NT2/D1 (cell line): ENCODE results near the gene NRG2.
A peak's percentile ranks its signal among the peaks of the same experiment; 100 is the strongest.

Experiments
- DNase-seq: peaks from one replicate; pipeline ENCODE4 v3.0.0-alpha.2; 2011; ENCODE audit warnings: low read depth, low spot score
- H3K27me3 ChIP-seq: 2 replicates; pipeline ENCODE4 v1.6.0; 2011; ENCODE audit warnings: mild to moderate bottlenecking; ENCODE audit not compliant: insufficient read length, insufficient read depth
- H3K36me3 ChIP-seq: 2 replicates; pipeline ENCODE4 v1.6.1; 2011; ENCODE audit warnings: mild to moderate bottlenecking, low read length, mixed read lengths; ENCODE audit not compliant: insufficient read depth, insufficient read length
- H3K4me1 ChIP-seq: 2 replicates; pipeline ENCODE4 v1.5.1; 2011; ENCODE audit not compliant: insufficient read depth, insufficient read length
- H3K4me3 ChIP-seq: 2 replicates; pipeline ENCODE4 v1.5.1; 2011; ENCODE audit warnings: low read depth; ENCODE audit not compliant: insufficient read length
- H3K9ac ChIP-seq: 2 replicates; pipeline ENCODE4 v1.6.0; 2011; ENCODE audit warnings: low read depth; ENCODE audit not compliant: insufficient read length
- H3K9me3 ChIP-seq: 2 replicates; pipeline ENCODE4 v1.5.1; 2011; ENCODE audit warnings: mild to moderate bottlenecking, low read length; ENCODE audit not compliant: insufficient read depth
- SUZ12 ChIP-seq: IDR thresholded peaks from 2 replicates; pipeline ENCODE4 v1.6.1; 2011; ENCODE audit not compliant: insufficient read length, insufficient read depth; ENCODE audit errors: extremely low read depth
- YY1 ChIP-seq: IDR thresholded peaks from 2 replicates; pipeline ENCODE4 v1.6.1; 2011; ENCODE audit not compliant: insufficient read length, insufficient read depth
- ZNF274 ChIP-seq: IDR thresholded peaks from 2 replicates; pipeline ENCODE4 v1.6.1; 2011; ENCODE audit warnings: mild to moderate bottlenecking, low read depth, low read length

NRG2 gene

DNA sequence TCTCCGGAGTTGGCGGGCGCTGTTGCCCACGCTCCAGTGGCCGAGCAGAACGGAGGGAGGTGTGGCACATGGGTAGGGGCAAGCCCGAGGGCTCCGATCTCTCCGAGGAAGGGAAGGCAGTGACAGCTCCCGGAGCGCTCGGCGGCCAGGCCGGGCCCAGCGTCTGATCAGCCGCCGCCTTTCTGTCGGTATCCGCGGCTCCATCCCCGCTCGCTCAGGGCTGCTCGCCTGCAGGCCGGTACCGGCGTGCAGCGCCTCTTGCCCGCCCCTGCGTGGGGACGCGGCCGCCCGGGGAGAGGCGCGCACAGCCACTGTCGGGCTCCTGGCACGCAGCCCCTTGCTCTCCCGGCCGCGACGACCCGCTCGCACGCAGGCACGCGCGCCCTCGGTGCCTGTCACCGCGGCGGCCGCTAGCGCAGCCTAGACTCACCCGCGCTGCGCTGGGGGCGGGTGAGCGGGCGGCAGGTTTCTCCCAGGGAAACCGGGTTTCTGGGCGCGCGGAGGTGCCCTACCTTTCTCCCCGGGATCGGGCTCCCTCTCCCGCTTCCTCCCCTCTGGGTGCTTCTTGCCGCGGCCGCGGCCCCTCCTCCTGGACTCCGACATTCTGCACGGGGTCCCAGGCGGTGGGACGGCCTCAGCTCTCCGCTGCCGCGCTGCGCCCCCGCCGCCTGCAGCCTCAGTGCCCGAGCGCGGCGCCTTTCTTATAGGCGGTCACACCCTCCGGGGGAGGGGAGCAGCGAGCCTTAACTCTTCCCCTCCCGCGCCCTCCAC, 139.1 kb downstream of the NRG2 start:
- Histone ChIP-seq H3K4me1 (peaks cover 6% of the 10 kb centered on the region), H3K4me3 (peak overlapping the region; percentile 57), H3K27me3 (peaks cover 50% of the 10 kb centered on the region), H3K36me3 (no peaks in the 10 kb centered on the region), H3K9me3 (no peaks in the 10 kb centered on the region), H3K9ac (peak overlapping the region; percentile 66)
- DNase-seq: no peak
- TF ChIP-seq ZNF274 (no peak), SUZ12 (peak; percentile 39)

DNA sequence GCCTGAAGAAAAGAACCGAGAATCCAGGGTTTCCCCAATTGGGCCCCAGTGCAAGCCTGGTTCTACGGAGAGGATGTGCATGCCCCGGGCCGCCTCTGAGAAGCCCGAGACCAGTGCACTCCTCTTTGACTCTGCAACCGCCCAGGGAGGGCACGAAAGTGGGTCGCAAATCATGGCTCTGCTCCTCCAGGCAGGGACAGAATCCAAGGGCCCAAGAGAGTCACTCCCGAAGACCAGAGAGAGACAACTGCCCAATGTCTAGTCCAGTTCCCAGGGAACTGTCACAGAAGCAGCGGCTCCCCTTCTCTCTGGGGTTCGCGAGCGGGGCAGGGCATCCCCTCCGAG, 139.7 kb downstream of the NRG2 start:
- DNase-seq: no peak
- Histone ChIP-seq H3K36me3 (no peaks in the 10 kb centered on the region), H3K9ac (peak overlapping the region; percentile 66), H3K27me3 (peaks cover 54% of the 10 kb centered on the region), H3K9me3 (no peaks in the 10 kb centered on the region), H3K4me1 (peaks cover 6% of the 10 kb centered on the region), H3K4me3 (peak overlapping the region; percentile 57)
- TF ChIP-seq SUZ12 (peak; percentile 8), YY1 (no peak), ZNF274 (no peak)

DNA sequence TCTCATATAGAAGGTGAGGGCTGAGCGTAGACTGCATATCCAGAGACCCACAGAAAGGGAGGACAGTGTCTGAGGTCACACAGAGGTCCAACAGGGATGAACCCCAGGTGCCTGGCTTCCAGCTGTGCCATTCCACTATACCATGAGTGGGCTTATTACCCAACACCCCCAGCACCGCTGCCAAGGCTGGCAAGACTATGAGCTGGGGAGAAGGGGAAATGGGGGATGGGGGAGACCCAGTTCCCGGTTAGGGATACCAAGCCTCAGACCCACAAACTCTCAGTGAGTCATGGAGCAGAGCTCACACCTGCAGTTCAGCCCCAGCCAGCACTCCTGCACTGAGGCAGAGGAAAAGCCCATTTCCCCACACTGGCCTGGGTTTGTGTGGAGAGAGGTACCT, 141.1 kb downstream of the NRG2 start:
- DNase-seq: no peak
- Histone ChIP-seq H3K9ac (no peak overlapping the region), H3K4me1 (peaks cover 6% of the 10 kb centered on the region), H3K9me3 (no peaks in the 10 kb centered on the region), H3K36me3 (no peaks in the 10 kb centered on the region), H3K27me3 (peaks cover 54% of the 10 kb centered on the region), H3K4me3 (no peak overlapping the region)
- no peak for TF ChIP-seq YY1
- TF ChIP-seq SUZ12: no peak
- TF ChIP-seq ZNF274: no peak

DNA sequence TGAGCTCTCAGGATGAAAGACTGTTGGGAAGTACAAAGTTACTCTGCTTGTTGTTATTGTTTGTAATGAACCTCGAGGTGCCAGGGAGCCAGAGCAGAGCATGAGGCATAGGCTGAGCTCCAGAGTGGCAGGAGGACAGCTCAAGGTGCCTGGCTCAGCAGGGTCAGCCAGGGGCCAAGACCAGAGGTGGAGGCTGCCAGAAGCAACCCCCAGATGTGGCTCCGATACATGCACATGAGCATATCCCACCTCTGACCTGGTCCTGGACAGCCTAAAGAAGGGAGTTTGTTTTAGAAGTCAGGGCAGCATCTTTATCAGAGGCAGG, 141.9 kb downstream of the NRG2 start:
- peaks cover 6% of the 10 kb centered on the region for H3K4me1 ChIP-seq
- peaks cover 54% of the 10 kb centered on the region for H3K27me3 ChIP-seq
- no peak overlapping the region for H3K4me3 ChIP-seq
- no peak for DNase-seq
- no peaks in the 10 kb centered on the region for H3K9me3 ChIP-seq
- TF ChIP-seq SUZ12: no peak
- no peak for TF ChIP-seq ZNF274
- no peak for TF ChIP-seq YY1
- H3K9ac ChIP-seq: no peak overlapping the region
- H3K36me3 ChIP-seq: no peaks in the 10 kb centered on the region

DNA sequence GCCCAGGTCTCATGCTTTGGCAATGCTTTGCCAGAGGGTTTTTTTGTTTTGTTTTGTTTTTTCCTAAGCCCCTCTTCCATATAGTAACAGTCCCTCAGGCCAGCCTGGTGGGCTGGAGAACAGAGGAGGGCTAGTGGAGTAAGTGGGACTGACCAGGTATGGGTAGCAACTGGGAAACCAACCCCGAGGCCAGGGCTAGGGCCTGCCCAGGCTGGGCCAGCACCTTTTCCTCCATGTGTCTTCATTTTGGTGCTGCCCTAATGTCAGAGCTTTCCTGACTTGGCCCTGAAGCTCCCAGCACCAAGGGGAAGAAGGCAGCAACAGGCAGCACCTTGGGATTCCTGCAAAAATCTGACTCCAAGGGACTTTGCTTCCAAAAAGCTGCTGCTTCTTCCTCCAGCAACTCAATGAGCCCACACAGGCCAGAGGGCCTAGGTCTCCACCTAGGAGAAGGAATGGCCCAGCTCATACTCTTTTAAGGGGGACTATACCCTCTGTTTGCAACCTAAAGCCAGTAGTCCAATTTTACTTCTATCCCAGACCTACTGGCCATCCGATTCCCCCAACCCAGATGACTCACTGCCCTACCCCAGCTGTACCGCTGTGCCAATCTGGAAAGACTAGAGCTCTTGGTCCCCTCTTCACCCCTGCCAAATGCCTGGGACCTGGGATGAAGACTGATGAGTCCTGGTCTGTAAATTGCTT, 142.4 kb downstream of the NRG2 start:
- peaks cover 54% of the 10 kb centered on the region for H3K27me3 ChIP-seq
- no peaks in the 10 kb centered on the region for H3K9me3 ChIP-seq

DNA sequence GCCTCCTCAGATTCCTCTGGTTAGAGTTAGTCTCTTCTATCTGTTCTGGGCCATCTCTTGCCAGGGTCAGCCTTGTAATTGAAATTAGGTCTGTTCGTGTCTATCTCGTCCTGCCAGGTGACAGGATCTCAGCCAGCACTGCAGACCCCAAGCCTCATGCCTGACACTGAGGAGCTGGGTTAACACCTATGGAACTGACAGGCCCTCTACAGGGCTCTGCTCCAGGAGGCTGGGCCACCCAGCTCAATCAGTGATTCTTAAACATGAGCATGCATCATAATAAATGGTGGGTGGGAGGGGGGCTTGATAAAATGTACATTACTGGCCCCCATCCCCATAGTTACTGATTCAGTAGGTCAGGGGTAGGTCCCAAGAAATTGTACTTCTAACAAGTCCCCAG, 144.1 kb downstream of the NRG2 start:
- TF ChIP-seq SUZ12 (no peak), ZNF274 (no peak), YY1 (no peak)
- H3K36me3 ChIP-seq: no peaks in the 10 kb centered on the region
- H3K4me1 ChIP-seq: no peaks in the 10 kb centered on the region
- no peak for DNase-seq
- H3K27me3 ChIP-seq: peaks cover 54% of the 10 kb centered on the region
- no peak overlapping the region for H3K9ac ChIP-seq
- H3K4me3 ChIP-seq: no peak overlapping the region
- no peaks in the 10 kb centered on the region for H3K9me3 ChIP-seq

More for the DNA sequence above, 142.4 kb downstream of the NRG2 start:
- Histone ChIP-seq H3K36me3 (no peaks in the 10 kb centered on the region), H3K9ac (no peak overlapping the region), H3K4me1 (peaks cover 5% of the 10 kb centered on the region), H3K4me3 (no peak overlapping the region)
- TF ChIP-seq YY1 (no peak), ZNF274 (no peak), SUZ12 (no peak)
- no peak for DNase-seq

DNA sequence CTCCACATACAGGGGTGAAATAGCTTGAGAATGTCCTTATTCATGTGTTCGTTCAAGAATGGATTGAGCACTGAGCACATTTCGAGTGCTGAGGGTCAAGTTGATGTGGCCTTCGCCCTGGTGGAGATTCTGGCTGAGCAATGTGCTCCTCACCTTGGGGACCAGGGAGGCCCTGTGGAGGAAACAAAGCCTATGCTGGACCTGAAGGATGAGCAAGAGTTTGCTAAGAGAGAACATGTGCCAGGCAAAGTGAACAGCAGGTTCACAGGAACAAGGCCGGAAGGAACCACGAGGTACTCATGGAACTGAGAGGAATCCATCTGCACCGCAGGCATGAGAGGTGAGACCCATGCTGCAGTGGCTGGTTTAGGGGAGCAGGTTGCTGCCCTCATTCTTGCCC, 145.1 kb downstream of the NRG2 start:
- TF ChIP-seq ZNF274 (no peak), YY1 (no peak), SUZ12 (no peak)
- no peaks in the 10 kb centered on the region for H3K9me3 ChIP-seq
- H3K36me3 ChIP-seq: no peaks in the 10 kb centered on the region
- no peak overlapping the region for H3K4me3 ChIP-seq
- peaks cover 44% of the 10 kb centered on the region for H3K27me3 ChIP-seq
- no peaks in the 10 kb centered on the region for H3K4me1 ChIP-seq
- H3K9ac ChIP-seq: no peak overlapping the region
- no peak for DNase-seq
